IMR-90 (cell line): ENCODE data around the gene RC3H1. TPM values are rescaled to one million over a fixed set of nuclear protein-coding genes. Genes with fewer than 3 reads are reported as not detected.

Experiments used
- ATAC-seq: fragments of 200-7000 bp; cut with Tn5 transposase; 2 replicates; pipeline ENCODE4 v1.9.1; 2020; ENCODE audit warnings: low read depth, mild to moderate bottlenecking, moderate library complexity
- BruUV-seq: library from RNA; stranded (reverse); fragments of 400-500 nt; replicated peaks from 2 replicates; lab custom pipeline; 2021; lab: Mats Ljungman, UMichigan
- CTCF ChIA-PET: fragments of 300-600 bp; formaldehyde crosslinking; extraction: SDS; loops from one replicate; lab custom pipeline; 2021; ENCODE audit warnings: antibody characterized with exemption; lab: Yijun Ruan, JAX
- POLR2A ChIA-PET: fragments of 300-600 bp; sonication (Branson Sonifier 250); formaldehyde crosslinking; loops from one replicate; lab custom pipeline; 2022; ENCODE audit warnings: antibody characterized with exemption; ENCODE audit not compliant: unreplicated experiment; lab: Charles Lee
- DNase-seq: peaks from one replicate; pipeline ENCODE4 v3.0.0; 2013
- H2AFZ ChIP-seq: replicated peaks from 2 replicates; pipeline ENCODE3; 2013; ENCODE audit warnings: low read length, mild to moderate bottlenecking; ENCODE audit not compliant: poor library complexity
- H2AK5ac ChIP-seq: 2 replicates; pipeline ENCODE4 v1.6.1; 2013; ENCODE audit warnings: low read depth, low read length, inconsistent platforms
- H2AK9ac ChIP-seq: replicated peaks from 2 replicates; pipeline ENCODE3; 2013; ENCODE audit warnings: mild to moderate bottlenecking, low read depth, low read length, moderate library complexity; ENCODE audit not compliant: poor library complexity
- H2BK120ac ChIP-seq: 2 replicates; pipeline ENCODE4 v1.6.1; 2013; ENCODE audit warnings: low read depth, low read length, inconsistent platforms
- H2BK15ac ChIP-seq: 3 replicates; pipeline ENCODE4 v1.6.1; 2013; ENCODE audit warnings: low read depth, low read length, inconsistent platforms
- H2BK20ac ChIP-seq: 2 replicates; pipeline ENCODE4 v1.6.1; 2013; ENCODE audit warnings: low read depth, mild to moderate bottlenecking, inconsistent platforms, low read length, moderate library complexity
- H2BK5ac ChIP-seq: 2 replicates; pipeline ENCODE4 v1.6.1; 2013; ENCODE audit warnings: mild to moderate bottlenecking, low read depth, low read length, inconsistent platforms; ENCODE audit not compliant: poor library complexity, severe bottlenecking
- H3K14ac ChIP-seq: replicated peaks from 2 replicates; pipeline ENCODE4 v1.6.1; 2013; ENCODE audit warnings: low read depth, low read length, inconsistent platforms
- H3K18ac ChIP-seq: 2 replicates; pipeline ENCODE4 v1.6.1; 2013; ENCODE audit warnings: low read depth, low read length, control low read depth
- H3K23ac ChIP-seq: 2 replicates; pipeline ENCODE4 v1.6.1; 2013; ENCODE audit warnings: low read depth, low read length, inconsistent platforms
- H3K27ac ChIP-seq: 2 replicates; pipeline ENCODE4 v1.5.1; 2013; ENCODE audit warnings: mild to moderate bottlenecking, control low read depth, low read length; ENCODE audit not compliant: insufficient read depth
- H3K27me3 ChIP-seq: 2 replicates; pipeline ENCODE4 v1.6.1; 2013; ENCODE audit warnings: low read length; ENCODE audit not compliant: control insufficient read depth, insufficient read depth
- H3K36me3 ChIP-seq: 2 replicates; pipeline ENCODE4 v1.6.1; 2013; ENCODE audit warnings: low read length, mixed read lengths; ENCODE audit not compliant: control insufficient read depth, insufficient read depth
- H3K4ac ChIP-seq: 2 replicates; pipeline ENCODE4 v1.6.1; 2013; ENCODE audit warnings: low read depth, low read length, inconsistent platforms
- H3K4me1 ChIP-seq: 2 replicates; pipeline ENCODE4 v1.6.1; 2013; ENCODE audit warnings: low read length, mixed read lengths; ENCODE audit not compliant: control insufficient read depth, insufficient read depth
- H3K4me2 ChIP-seq: 2 replicates; pipeline ENCODE4 v1.6.1; 2013; ENCODE audit warnings: low read depth, mild to moderate bottlenecking, control low read depth, low read length, moderate library complexity
- H3K4me3 ChIP-seq: 2 replicates; pipeline ENCODE4 v1.5.1; 2013; ENCODE audit warnings: low read depth, mild to moderate bottlenecking, control low read depth, low read length, moderate library complexity; ENCODE audit not compliant: insufficient read depth
- H3K56ac ChIP-seq: 2 replicates; pipeline ENCODE4 v1.6.1; 2013; ENCODE audit warnings: low read length, inconsistent platforms; ENCODE audit not compliant: insufficient read depth; ENCODE audit errors: extremely low read depth
- H3K79me1 ChIP-seq, 2 experiments: 2 replicates each; pipeline ENCODE4 v1.6.1; 2013; ENCODE audit warnings: low read length in 2 of 2, inconsistent platforms in 1 of 2, low read depth in 1 of 2
- H3K9ac ChIP-seq: 2 replicates; pipeline ENCODE4 v1.6.1; 2013; ENCODE audit warnings: low read depth, low read length, control low read depth
- H3K9me1 ChIP-seq: 2 replicates; pipeline ENCODE4 v1.6.1; 2013; ENCODE audit warnings: low read length, inconsistent platforms; ENCODE audit not compliant: insufficient read depth
- H3K9me3 ChIP-seq: 2 replicates; pipeline ENCODE4 v1.6.1; 2013; ENCODE audit warnings: low read length; ENCODE audit not compliant: control insufficient read depth, insufficient read depth
- H4K20me1 ChIP-seq: 2 replicates; pipeline ENCODE4 v1.6.1; 2013; ENCODE audit warnings: low read length, inconsistent platforms; ENCODE audit not compliant: insufficient read depth
- H4K5ac ChIP-seq: 2 replicates; pipeline ENCODE4 v1.6.1; 2013; ENCODE audit warnings: mild to moderate bottlenecking, low read depth, low read length, control low read depth
- H4K8ac ChIP-seq, 2 experiments: 2 replicates each; pipeline ENCODE4 v1.6.1; 2013; ENCODE audit warnings: low read depth in 2 of 2, low read length in 2 of 2, control low read depth in 1 of 2, inconsistent platforms in 1 of 2
- H4K91ac ChIP-seq: 2 replicates; pipeline ENCODE4 v1.6.1; 2013; ENCODE audit warnings: low read depth, low read length, inconsistent platforms; ENCODE audit not compliant: insufficient read depth
- CEBPB ChIP-seq: IDR thresholded peaks from 2 replicates; pipeline ENCODE4 v1.6.1; 2012; ENCODE audit warnings: low read depth, low read length, improper control_type of control experiment
- CHD1 ChIP-seq: IDR thresholded peaks from 2 replicates; pipeline ENCODE4 v1.6.1; 2012; ENCODE audit warnings: low read depth, low read length, improper control_type of control experiment
- MXI1 ChIP-seq: IDR thresholded peaks from 2 replicates; pipeline ENCODE4 v1.6.1; 2012; ENCODE audit warnings: low read depth, mild to moderate bottlenecking, low read length, moderate library complexity, borderline replicate concordance
- RFX5 ChIP-seq: IDR thresholded peaks from 2 replicates; pipeline ENCODE4 v1.8.0; 2012; ENCODE audit warnings: low read depth, mild to moderate bottlenecking, low read length, moderate library complexity
- WGBS, 2 experiments: methylation state at CpG; one replicate each; pipeline versions ENCODE4 v1.1.5 to v1.1.7; 2013; ENCODE audit warnings: missing lambda C conversion rate in 2 of 2; ENCODE audit not compliant: insufficient read length in 1 of 2; ENCODE audit errors: extremely low coverage in 2 of 2; 5-methylcytosine and 5-hydroxymethylcytosine counted together
- dilution Hi-C: fragments of 300-500 bp; cut with HindIII; formaldehyde crosslinking; loops from one replicate; pipeline ENCODE4 v1.14.3; 2018; ENCODE audit warnings: low sequenced_read_pairs; ENCODE audit not compliant: unreplicated experiment
- in situ Hi-C: fragments of 300-500 bp; cut with MboI; formaldehyde crosslinking; loops from 3 replicates; pipeline ENCODE4 v1.14.3; 2019; ENCODE audit warnings: low sequenced_read_pairs, inconsistent platforms, mixed read lengths
- intact Hi-C: fragments of 100-400 bp; cut with micrococcal nuclease; formaldehyde crosslinking; loops from 2 replicates; pipeline ENCODE4 v1.10.0; 2022
- polyA plus RNA-seq, 3 experiments: library from polyadenylated mRNA; depleted of rRNA; stranded (reverse); fragments of >200 nt; gene quantifications; 2 replicates each; pipeline ENCODE4 v1.2.3, GENCODE V29; 2012; ENCODE audit warnings: low replicate concordance in 1 of 3
- total RNA-seq: library from RNA; depleted of rRNA; stranded (reverse); fragments of >200 nt; gene quantifications from 2 replicates; pipeline ENCODE4 v1.2.3, GENCODE V29; 2012

Gene RC3H1
- total and polyA plus RNA-seq, 2 of the 4 experiments (the other 2 are of a cell fraction): 5.1 to 39.3 TPM

- no peak overlapping the region for H4K8ac ChIP-seq
- no peak overlapping the region for H2AFZ ChIP-seq
- no peak overlapping the region for H3K27ac ChIP-seq
- H2BK15ac ChIP-seq: no peak overlapping the region
- H3K4me3 ChIP-seq: no peak overlapping the region
- H2BK120ac ChIP-seq: no peak overlapping the region
- no CpG with 5 or more reads among the region's 1 CpG for WGBS, 2 experiments
- H3K27me3 ChIP-seq: no peaks in the 10 kb centered on the region
- H3K4ac ChIP-seq: no peak overlapping the region
- H2AK5ac ChIP-seq: no peak overlapping the region
- no peak overlapping the region for H3K56ac ChIP-seq
- H3K9me1 ChIP-seq: peaks cover 10% of the 10 kb centered on the region
- no peak for TF ChIP-seq RFX5
- peak; percentile 92 for TF ChIP-seq CEBPB
- no peak for TF ChIP-seq CHD1
- TF ChIP-seq MXI1: no peak
- peaks cover 76% of the 10 kb centered on the region for H4K20me1 ChIP-seq
- no peak overlapping the region for H4K91ac ChIP-seq
- H3K79me1 ChIP-seq: peaks cover 10 to 72% of the 10 kb centered on the region in 2 experiments
- peaks cover 7% of the 10 kb centered on the region for H3K4me1 ChIP-seq
- no peak overlapping the region for H3K18ac ChIP-seq
- no peak overlapping the region for H4K5ac ChIP-seq
- intact Hi-C loops (loop anchor here (10.0 kb wide), 1 partner anchor 206 kb away; no protein-coding TSS in a partner anchor), in situ Hi-C loops (no loop called here), dilution Hi-C loops (no loop called here)
- no TSS peak for BruUV-seq
- DNase-seq (peak; percentile 21), ATAC-seq (0 out of 2 replicates have a peak, but pooled peaks have one; percentile 17)
- H3K9ac ChIP-seq: no peak overlapping the region
- H2BK5ac ChIP-seq: peak overlapping the region; percentile 57
- no peak overlapping the region for H2BK20ac ChIP-seq
- ChIA-PET POLR2A (no interaction called here), CTCF (interaction anchor here (0.6 to 0.7 kb wide), 2 partner anchors 108 to 292 kb away, joined by 3 to 4 read pairs; no protein-coding TSS in a partner anchor)
- H3K4me2 ChIP-seq: no peak overlapping the region
- no peak overlapping the region for H3K14ac ChIP-seq
- no peaks in the 10 kb centered on the region for H3K9me3 ChIP-seq
- 0 out of 2 replicates have a peak, but pooled peaks cover 1% of the 10 kb centered on the region for H3K36me3 ChIP-seq
- H2AK9ac ChIP-seq: no peak overlapping the region
- H3K23ac ChIP-seq: no peak overlapping the region
Measured at GRCh38 chr1:174008979-174009378, 13.2 kb downstream of the RC3H1 start.
